ENCODE results near the gene FAM153A. TPM values are rescaled to one million over a fixed set of nuclear protein-coding genes. Genes with fewer than 3 reads are reported as not detected.
"Not testable (repeated sequence)": the region's sequence is repeated elsewhere in the genome, so short reads cannot be mapped to it uniquely, and the experiment has no call there.

The FAM153A gene
- total RNA-seq, 3 donors from 2014 or later, result 0.49 to 0.89 TPM; not detected in 1

DNA sequence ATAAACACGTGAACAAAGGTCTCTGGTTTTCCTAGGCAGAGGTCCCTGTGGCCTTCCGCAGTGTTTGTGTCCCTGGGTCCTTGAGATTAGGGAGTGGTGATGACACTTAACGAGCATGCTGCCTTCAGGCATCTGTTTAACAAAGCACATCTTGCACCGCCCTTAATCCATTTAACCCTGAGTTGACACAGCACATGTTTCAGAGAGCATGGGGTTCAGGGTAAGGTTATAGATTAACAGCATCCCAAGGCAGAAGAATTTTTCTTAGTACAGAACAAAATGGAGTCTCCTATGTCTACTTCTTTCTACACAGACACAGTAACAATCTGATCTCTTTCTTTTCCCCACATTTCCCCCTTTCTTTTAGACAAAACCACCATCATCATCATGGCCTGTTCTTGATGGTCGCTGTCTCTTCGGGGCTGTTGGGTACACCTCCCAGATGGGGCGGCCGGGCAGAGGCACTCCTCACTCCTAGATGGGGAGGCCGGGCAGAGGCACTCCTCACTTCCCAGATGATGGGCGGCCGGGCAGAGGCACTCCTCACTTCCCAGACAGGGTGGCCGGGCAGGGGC is 87.3 kb downstream of the FAM153A start:
- H3K36me3 ChIP-seq (ENCODE audit: low read depth); intact Hi-C loops (cut with DNase I, micrococcal nuclease); ATAC-seq; DNase-seq; H3K4me3 ChIP-seq; H3K9me3 ChIP-seq; H3K4me1 ChIP-seq (ENCODE audit: low read depth): not testable (repeated sequence)

GRCh38 chr5:177694518-177694835 is 88.2 kb downstream of the FAM153A start:
- not testable (repeated sequence) for H3K4me3 ChIP-seq

DNA sequence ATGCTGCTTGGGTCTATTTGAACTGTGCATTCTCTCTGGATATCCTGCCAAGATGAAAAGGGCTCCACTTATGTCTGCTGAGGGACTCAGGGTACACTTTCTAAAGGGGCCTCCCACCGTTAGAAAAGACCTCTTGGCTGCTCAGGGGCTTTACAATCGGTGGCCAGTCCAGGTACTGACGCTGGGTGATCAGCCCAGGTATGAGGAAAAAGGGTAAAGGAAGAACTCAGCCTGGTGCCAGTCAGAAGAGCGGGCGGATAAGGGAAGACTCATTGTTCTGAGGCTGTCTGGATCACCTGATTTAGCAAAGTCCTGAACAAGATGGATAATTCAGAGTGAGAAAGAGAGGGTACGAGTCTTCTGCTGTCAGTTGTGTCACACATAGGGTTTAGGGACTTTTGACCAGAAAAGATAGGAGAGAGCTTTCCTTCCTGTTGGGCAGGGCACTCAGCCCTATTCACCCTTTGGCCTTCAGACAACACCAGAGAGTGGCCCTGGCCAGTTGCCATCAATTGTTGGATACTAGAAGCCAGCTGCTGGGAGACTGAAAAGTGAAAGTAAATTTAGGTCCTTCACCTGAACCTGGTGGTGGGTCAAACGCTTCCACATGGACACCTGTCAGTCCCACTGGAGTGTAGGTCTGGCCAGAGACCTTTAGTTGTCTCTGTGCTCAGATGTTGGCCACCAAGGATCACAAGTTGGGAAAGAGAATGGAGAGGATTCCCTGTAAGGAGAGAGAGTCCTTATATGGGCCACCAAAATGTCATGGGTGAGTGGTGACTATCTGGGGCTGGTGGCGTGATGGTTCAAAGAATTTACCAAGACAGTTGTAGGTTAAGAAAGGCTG is 88.8 kb downstream of the FAM153A start:
- H3K9me3 ChIP-seq; H3K4me3 ChIP-seq; intact Hi-C loops (cut with DNase I, micrococcal nuclease); H3K36me3 ChIP-seq (ENCODE audit: low read depth); H3K4me1 ChIP-seq (ENCODE audit: low read depth): not testable (repeated sequence)
- ATAC-seq (peak; percentile 97), DNase-seq (peak; percentile 83 to 95 (median 83))

More at GRCh38 chr5:177694518-177694835, 88.2 kb downstream of the FAM153A start:
- H3K4me1 ChIP-seq (ENCODE audit: low read depth); H3K9me3 ChIP-seq; H3K36me3 ChIP-seq (ENCODE audit: low read depth); intact Hi-C loops (cut with DNase I, micrococcal nuclease); DNase-seq: not testable (repeated sequence)
- peak; percentile 57 for ATAC-seq

DNA sequence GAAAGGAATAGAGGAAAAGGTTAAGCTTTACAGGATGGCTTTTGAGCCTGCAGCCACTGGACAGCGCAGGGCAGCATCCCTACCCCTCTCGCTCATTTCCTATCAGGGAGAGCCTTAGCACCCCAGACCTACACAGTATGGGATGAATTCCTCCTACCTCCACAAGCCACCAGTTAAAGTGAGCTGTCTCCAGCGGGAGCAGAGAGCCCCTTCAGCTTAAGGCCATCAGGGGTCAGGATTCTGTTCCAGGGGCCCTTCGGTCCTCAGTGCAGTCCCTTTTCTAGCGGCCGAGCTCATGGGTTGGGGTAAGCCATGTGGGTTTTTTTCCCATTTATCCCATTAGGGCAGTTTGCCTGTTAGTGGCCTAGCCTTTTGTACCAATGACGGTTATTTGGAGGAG is 89.7 kb downstream of the FAM153A start:
- H3K4me1 ChIP-seq (ENCODE audit: low read depth); H3K9me3 ChIP-seq; ATAC-seq; DNase-seq; H3K4me3 ChIP-seq; H3K36me3 ChIP-seq (ENCODE audit: low read depth); intact Hi-C loops (cut with DNase I, micrococcal nuclease): not testable (repeated sequence)

GRCh38 chr5:177692507-177692906 is 90.2 kb downstream of the FAM153A start:
- DNase-seq; H3K36me3 ChIP-seq (ENCODE audit: low read depth); H3K9me3 ChIP-seq; intact Hi-C loops (cut with DNase I, micrococcal nuclease); ATAC-seq; H3K4me3 ChIP-seq; H3K4me1 ChIP-seq (ENCODE audit: low read depth): not testable (repeated sequence)

GRCh38 chr5:177689011-177689610 is 93.6 kb downstream of the FAM153A start:
- intact Hi-C loops (cut with DNase I, micrococcal nuclease); ATAC-seq; DNase-seq; H3K4me1 ChIP-seq (ENCODE audit: low read depth); H3K4me3 ChIP-seq; H3K9me3 ChIP-seq; H3K36me3 ChIP-seq (ENCODE audit: low read depth): not testable (repeated sequence)

- intact Hi-C loops (cut with DNase I, micrococcal nuclease); H3K4me3 ChIP-seq; ATAC-seq; DNase-seq; H3K9me3 ChIP-seq; H3K4me1 ChIP-seq (ENCODE audit: low read depth); H3K36me3 ChIP-seq (ENCODE audit: low read depth): not testable (repeated sequence)
Measured at GRCh38 chr5:177688091-177688490, 94.6 kb downstream of the FAM153A start.

GRCh38 chr5:177681920-177682319 is 100.8 kb downstream of the FAM153A start:
- DNase-seq; H3K4me1 ChIP-seq (ENCODE audit: low read depth); H3K9me3 ChIP-seq; H3K36me3 ChIP-seq (ENCODE audit: low read depth); H3K4me3 ChIP-seq; intact Hi-C loops (cut with DNase I, micrococcal nuclease): not testable (repeated sequence)
- ATAC-seq, result peak; percentile 96

Other genes with a start within 250 kb of the FAM153A start
- 10 to 100 TPM; 57.7 to 83.9 (median 75.2) TPM for gene FAM193B, start 228.3 kb downstream of the FAM153A start, total RNA-seq
- gene TMED9, start 190.7 kb downstream of the FAM153A start, total RNA-seq, result 100 to 1,000 TPM; 105 to 195 (median 126) TPM
- 10 to 100 TPM; 19.3 to 21.5 (median 19.4) TPM for gene B4GALT7, start 182.8 kb downstream of the FAM153A start, total RNA-seq
- gene PROP1, start 213.3 kb upstream of the FAM153A start, total RNA-seq, result not detected

All from mucosa of descending colon (tissue), 3 donors.